GM12864 (cell line): Measurements from ENCODE around the gene MRPL48.

Experiments
- DNase-seq: peaks from one replicate; pipeline ENCODE4 v3.0.0-alpha.2; 2011; ENCODE audit warnings: low read depth
- H3K4me3 ChIP-seq: 2 replicates; pipeline ENCODE4 v1.5.1; 2011; ENCODE audit warnings: mild to moderate bottlenecking, low read depth, low read length, control low read depth
- CTCF ChIP-seq: IDR thresholded peaks from 2 replicates; pipeline ENCODE4 v1.5.1; 2011; ENCODE audit warnings: low read depth, mild to moderate bottlenecking, moderate library complexity, low read length, control low read depth, inconsistent platforms; ENCODE audit errors: missing control alignments

Gene MRPL48

GRCh38 chr11:73839123-73839457, 51.4 kb downstream of the MRPL48 start:
- no peak for TF ChIP-seq CTCF
- H3K4me3 ChIP-seq: no peak overlapping the region
- DNase-seq: no peak

DNA sequence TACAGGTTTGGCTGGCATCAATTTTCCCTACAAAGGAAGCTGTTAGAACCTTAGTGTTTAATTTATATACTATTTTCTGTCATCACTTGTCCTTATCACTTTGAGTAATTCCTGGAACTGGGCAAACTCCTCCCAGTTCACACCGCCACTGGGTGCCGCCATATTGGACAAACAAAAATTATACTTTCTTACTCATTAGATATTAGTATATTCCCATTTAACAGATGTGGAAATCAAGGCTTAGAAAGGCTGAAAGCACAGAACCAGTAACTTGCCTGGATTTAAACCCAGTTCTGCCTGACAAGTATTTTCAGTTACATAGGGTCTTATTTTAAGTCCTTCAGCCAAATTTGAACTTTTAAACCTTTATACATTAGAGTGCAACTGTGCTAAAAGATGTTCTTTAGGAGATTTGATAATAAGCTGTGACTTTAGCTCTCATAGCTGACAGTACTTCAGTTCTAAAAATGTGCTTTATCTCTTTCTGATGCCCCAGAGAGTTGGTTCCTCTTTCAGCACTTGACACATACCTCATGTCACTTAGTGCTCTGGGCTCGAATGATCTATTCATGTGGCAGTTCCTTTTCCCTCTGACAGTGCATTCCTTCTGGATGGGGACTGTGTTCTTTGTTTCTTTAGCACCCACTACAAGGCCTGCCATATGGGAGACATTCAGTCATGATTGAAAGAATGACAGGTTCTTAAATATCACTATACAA, 63.5 kb downstream of the MRPL48 start:
- DNase-seq: no peak
- TF ChIP-seq CTCF: no peak
- no peak overlapping the region for H3K4me3 ChIP-seq

GRCh38 chr11:73852049-73852448, 64.4 kb downstream of the MRPL48 start:
- H3K4me3 ChIP-seq: no peak overlapping the region
- no peak for DNase-seq
- no peak for TF ChIP-seq CTCF

GRCh38 chr11:73854680-73855079, 67.0 kb downstream of the MRPL48 start:
- no peak for DNase-seq
- no peak overlapping the region for H3K4me3 ChIP-seq
- no peak for TF ChIP-seq CTCF

GRCh38 chr11:73856031-73856567, 68.4 kb downstream of the MRPL48 start:
- TF ChIP-seq CTCF: no peak
- no peak for DNase-seq
- H3K4me3 ChIP-seq: no peak overlapping the region

DNA sequence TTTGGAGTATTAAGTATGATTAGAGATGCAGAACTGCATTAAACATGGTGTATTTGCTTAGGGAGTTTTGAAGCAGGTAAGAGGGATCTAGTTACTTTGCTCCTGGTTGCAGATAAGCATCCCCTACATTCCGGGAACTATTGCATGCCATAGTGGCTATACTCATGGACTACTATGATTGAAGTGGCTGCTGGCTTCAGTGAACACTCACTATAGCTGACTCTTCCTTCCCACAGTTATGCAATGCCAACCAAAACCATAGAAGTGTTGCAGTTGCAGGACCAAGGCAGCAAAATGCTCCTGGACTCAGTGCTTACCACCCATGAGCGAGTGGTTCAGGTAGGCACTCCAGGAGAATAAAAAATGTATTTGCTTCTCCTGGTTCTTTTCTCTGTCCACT, 72.0 kb downstream of the MRPL48 start:
- no peak overlapping the region for H3K4me3 ChIP-seq
- no peak for TF ChIP-seq CTCF
- no peak for DNase-seq

DNA sequence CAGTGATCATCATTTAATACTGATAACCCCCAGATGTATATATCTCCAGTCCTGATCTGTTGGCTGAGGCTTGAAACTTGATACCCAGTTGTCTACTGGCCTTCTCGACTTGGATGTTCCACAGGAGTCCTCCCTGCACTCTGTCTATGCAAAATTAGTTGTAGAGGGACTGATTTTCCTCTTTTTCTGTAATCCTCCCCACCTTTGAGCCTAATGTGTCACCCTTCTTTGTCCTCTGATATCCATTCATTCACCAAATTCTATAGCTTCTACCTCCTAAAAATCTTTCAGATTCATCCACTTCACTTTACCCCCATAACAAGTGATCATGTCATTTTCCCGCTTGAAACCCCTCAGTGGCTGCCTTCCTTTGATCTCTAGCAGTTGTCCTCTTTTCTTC, 72.5 kb downstream of the MRPL48 start:
- no peak for TF ChIP-seq CTCF
- DNase-seq: no peak
- H3K4me3 ChIP-seq: no peak overlapping the region
